ENCODE data around the gene GPC6.

GPC6 gene

GRCh38 chr13:94444826-94445225, 1218.2 kb downstream of the GPC6 start:
- H3K4me3 ChIP-seq (ENCODE audit: low read length): no peak overlapping the region
- no peak for TF ChIP-seq ZNF274 (IDR thresholded peaks at IDR 0.05; ENCODE audit: low read depth, low read length)

GRCh38 chr13:94454334-94454733, 1227.7 kb downstream of the GPC6 start:
- no peak overlapping the region for H3K4me3 ChIP-seq (ENCODE audit: low read length)
- TF ChIP-seq ZNF274 (IDR thresholded peaks at IDR 0.05; ENCODE audit: low read depth, low read length): no peak

GRCh38 chr13:94454906-94455305, 1228.3 kb downstream of the GPC6 start:
- H3K4me3 ChIP-seq (ENCODE audit: low read length): no peak overlapping the region
- no peak for TF ChIP-seq ZNF274 (IDR thresholded peaks at IDR 0.05; ENCODE audit: low read depth, low read length)

- TF ChIP-seq ZNF274 (IDR thresholded peaks at IDR 0.05; ENCODE audit: low read depth, low read length): no peak
- H3K4me3 ChIP-seq (ENCODE audit: low read length): no peak overlapping the region
These were observed 1228.8 kb downstream of the GPC6 start for GRCh38 chr13:94455414-94455813.

Data from GM08714 (cell line).